ENCODE measurements around the gene CDH20. TPM values are rescaled to one million over a fixed set of nuclear protein-coding genes. Genes with fewer than 3 reads are reported as not detected.
"Not testable (repeated sequence)": the region's sequence is repeated elsewhere in the genome, so short reads cannot be mapped to it uniquely, and the experiment has no call there.

Gene CDH20
- polyA plus RNA-seq, 3 donors, result 3.2 to 3.9 (median 3.7) TPM

- no peak for DNase-seq
Observed at GRCh38 chr18:61340148-61340547, 6.9 kb downstream of the CDH20 start.

GRCh38 chr18:61348230-61348629 lies 15.0 kb downstream of the CDH20 start:
- no peak for DNase-seq

GRCh38 chr18:61350578-61350977 lies 17.3 kb downstream of the CDH20 start:
- DNase-seq, result no peak

GRCh38 chr18:61352059-61352458 lies 18.8 kb downstream of the CDH20 start:
- DNase-seq, result no peak

GRCh38 chr18:61352611-61353010 lies 19.4 kb downstream of the CDH20 start:
- DNase-seq, result no peak

- no peak for DNase-seq
Observed at GRCh38 chr18:61360404-61361383, 27.5 kb downstream of the CDH20 start.

GRCh38 chr18:61362511-61362910 lies 29.3 kb downstream of the CDH20 start:
- DNase-seq, result no peak

- DNase-seq, result no peak
Observed at GRCh38 chr18:61364953-61365352, 31.7 kb downstream of the CDH20 start.

GRCh38 chr18:61368001-61368400 lies 34.8 kb downstream of the CDH20 start:
- no peak for DNase-seq

GRCh38 chr18:61369671-61370070 lies 36.4 kb downstream of the CDH20 start:
- DNase-seq, result not testable (repeated sequence)

GRCh38 chr18:61371111-61371510 lies 37.9 kb downstream of the CDH20 start:
- no peak for DNase-seq

GRCh38 chr18:61379827-61380226 lies 46.6 kb downstream of the CDH20 start:
- no peak for DNase-seq

GRCh38 chr18:61388010-61388409 lies 54.8 kb downstream of the CDH20 start:
- DNase-seq, result no peak

- no peak for DNase-seq
Observed at GRCh38 chr18:61394983-61395382, 61.8 kb downstream of the CDH20 start.

GRCh38 chr18:61397222-61397621 lies 64.0 kb downstream of the CDH20 start:
- DNase-seq, result no peak

GRCh38 chr18:61398961-61399705 lies 65.9 kb downstream of the CDH20 start:
- DNase-seq, result no peak

- DNase-seq, result no peak
Observed at GRCh38 chr18:61400016-61400635, 66.9 kb downstream of the CDH20 start.

GRCh38 chr18:61400716-61401115 lies 67.5 kb downstream of the CDH20 start:
- no peak for DNase-seq

- no peak for DNase-seq
Observed at GRCh38 chr18:61402726-61403125, 69.5 kb downstream of the CDH20 start.

- DNase-seq, result no peak
Observed at GRCh38 chr18:61413396-61413795, 80.2 kb downstream of the CDH20 start.

- no peak for DNase-seq
Observed at GRCh38 chr18:61414086-61414485, 80.9 kb downstream of the CDH20 start.

- no peak for DNase-seq
Observed at GRCh38 chr18:61419763-61420162, 86.5 kb downstream of the CDH20 start.
